Measurements from ENCODE around the gene RNF26. TPM values are rescaled to one million over a fixed set of nuclear protein-coding genes. Genes with fewer than 3 reads are reported as not detected.

RNF26 gene
- total RNA-seq, 1 donor from 2014 or later, result 30.2 TPM

GRCh38 chr11:119368121-119369034 lies 34.1 kb downstream of the RNF26 start:
- no peaks in the 10 kb centered on the region for H3K36me3 Mint-ChIP-seq (ENCODE audit: unreplicated experiment)
- no peak for DNase-seq (ENCODE audit: extremely low spot score, unreplicated experiment)
- no peak overlapping the region for H3K27ac Mint-ChIP-seq (ENCODE audit: unreplicated experiment)
- no peaks in the 10 kb centered on the region for H3K9me3 Mint-ChIP-seq (ENCODE audit: unreplicated experiment)
- H3K4me3 Mint-ChIP-seq (ENCODE audit: unreplicated experiment), result no peak overlapping the region
- TF ChIP-seq, protein P1, sequence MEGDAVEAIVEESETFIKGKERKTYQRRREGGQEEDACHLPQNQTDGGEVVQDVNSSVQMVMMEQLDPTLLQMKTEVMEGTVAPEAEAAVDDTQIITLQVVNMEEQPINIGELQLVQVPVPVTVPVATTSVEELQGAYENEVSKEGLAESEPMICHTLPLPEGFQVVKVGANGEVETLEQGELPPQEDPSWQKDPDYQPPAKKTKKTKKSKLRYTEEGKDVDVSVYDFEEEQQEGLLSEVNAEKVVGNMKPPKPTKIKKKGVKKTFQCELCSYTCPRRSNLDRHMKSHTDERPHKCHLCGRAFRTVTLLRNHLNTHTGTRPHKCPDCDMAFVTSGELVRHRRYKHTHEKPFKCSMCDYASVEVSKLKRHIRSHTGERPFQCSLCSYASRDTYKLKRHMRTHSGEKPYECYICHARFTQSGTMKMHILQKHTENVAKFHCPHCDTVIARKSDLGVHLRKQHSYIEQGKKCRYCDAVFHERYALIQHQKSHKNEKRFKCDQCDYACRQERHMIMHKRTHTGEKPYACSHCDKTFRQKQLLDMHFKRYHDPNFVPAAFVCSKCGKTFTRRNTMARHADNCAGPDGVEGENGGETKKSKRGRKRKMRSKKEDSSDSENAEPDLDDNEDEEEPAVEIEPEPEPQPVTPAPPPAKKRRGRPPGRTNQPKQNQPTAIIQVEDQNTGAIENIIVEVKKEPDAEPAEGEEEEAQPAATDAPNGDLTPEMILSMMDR (IDR thresholded peaks at IDR 0.05), result no peak
- H3K27me3 Mint-ChIP-seq (ENCODE audit: unreplicated experiment), result peaks cover 31% of the 10 kb centered on the region
- peaks cover 19% of the 10 kb centered on the region for H3K4me1 Mint-ChIP-seq (ENCODE audit: unreplicated experiment)

DNA sequence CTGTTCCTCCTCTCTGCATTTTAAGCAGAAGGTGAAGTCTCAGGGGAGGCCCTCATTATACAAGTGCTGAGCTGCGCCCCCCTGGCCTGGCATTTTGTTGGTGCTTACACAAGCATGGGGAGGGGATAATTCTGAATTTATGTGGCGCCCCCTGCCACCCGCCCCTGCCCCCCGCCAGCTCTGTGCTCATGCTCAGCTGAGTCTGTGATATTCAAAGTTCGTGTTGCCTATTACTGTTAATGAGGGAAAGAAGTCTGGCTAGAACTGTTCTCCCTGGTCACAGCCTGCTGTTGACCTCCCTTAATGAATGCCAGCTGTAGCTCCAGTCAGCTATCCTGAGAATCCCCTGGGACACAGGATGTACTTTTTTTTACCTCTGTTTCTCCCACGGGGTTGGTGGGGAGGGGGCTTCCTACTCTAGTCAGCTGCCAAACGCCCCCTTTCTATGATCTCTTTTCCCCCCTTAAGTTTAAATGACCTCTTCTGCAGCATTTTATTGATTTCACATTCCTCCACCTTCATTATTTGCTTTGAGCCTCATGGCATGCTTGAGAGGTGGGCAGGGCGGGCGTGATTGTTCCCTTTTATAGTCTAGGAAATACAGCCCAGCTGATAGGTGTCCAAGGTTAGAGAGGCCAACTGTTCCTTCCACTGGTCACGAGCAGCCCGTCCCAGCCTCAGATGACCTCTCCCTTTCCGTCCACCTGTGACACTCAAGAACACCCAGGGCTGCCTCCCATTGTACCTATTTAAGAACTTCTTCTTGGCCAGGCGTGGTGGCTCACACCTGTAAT lies 35.0 kb downstream of the RNF26 start:
- H3K36me3 Mint-ChIP-seq (ENCODE audit: unreplicated experiment), result no peaks in the 10 kb centered on the region
- H3K9me3 Mint-ChIP-seq (ENCODE audit: unreplicated experiment), result no peaks in the 10 kb centered on the region
- TF ChIP-seq, protein P1 (IDR thresholded peaks at IDR 0.05), result no peak
- H3K4me3 Mint-ChIP-seq (ENCODE audit: unreplicated experiment), result no peak overlapping the region
- no peak overlapping the region for H3K27ac Mint-ChIP-seq (ENCODE audit: unreplicated experiment)
- DNase-seq (ENCODE audit: extremely low spot score, unreplicated experiment), result no peak
- peaks cover 31% of the 10 kb centered on the region for H3K27me3 Mint-ChIP-seq (ENCODE audit: unreplicated experiment)
- H3K4me1 Mint-ChIP-seq (ENCODE audit: unreplicated experiment), result peaks cover 19% of the 10 kb centered on the region

DNA sequence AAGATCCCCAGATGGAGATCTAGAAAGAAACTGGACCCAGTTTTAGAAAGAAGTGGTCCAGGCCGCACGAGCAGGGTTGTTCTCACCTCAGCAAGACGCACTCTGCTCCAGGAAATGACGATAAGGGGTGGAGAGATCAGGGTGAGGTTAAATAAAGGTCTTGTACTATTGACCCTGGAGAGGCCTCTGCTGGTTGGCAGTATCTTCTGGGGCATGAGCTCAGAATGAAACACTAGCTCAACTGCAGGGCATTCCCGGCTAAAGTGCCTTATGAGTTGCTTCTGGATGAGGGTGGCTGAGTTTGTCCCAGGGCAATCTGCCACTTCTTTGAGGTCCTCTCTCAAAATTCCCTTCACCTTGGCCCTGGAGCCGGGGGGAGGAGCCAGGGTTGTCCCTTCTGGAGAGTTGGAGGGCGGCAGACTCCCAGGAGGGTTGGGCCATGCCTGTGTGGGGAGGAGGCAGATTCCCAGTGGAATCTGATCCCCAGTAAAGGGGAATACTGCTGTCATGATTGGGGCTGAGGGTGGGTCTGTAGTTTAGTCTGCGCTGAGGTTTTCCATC lies 36.2 kb downstream of the RNF26 start:
- H3K27ac Mint-ChIP-seq (ENCODE audit: unreplicated experiment), result no peak overlapping the region
- H3K9me3 Mint-ChIP-seq (ENCODE audit: unreplicated experiment), result no peaks in the 10 kb centered on the region
- H3K27me3 Mint-ChIP-seq (ENCODE audit: unreplicated experiment), result peaks cover 20% of the 10 kb centered on the region
- TF ChIP-seq, protein P1 (IDR thresholded peaks at IDR 0.05), result no peak
- no peaks in the 10 kb centered on the region for H3K36me3 Mint-ChIP-seq (ENCODE audit: unreplicated experiment)
- H3K4me3 Mint-ChIP-seq (ENCODE audit: unreplicated experiment), result no peak overlapping the region
- no peak for DNase-seq (ENCODE audit: extremely low spot score, unreplicated experiment)
- peaks cover 11% of the 10 kb centered on the region for H3K4me1 Mint-ChIP-seq (ENCODE audit: unreplicated experiment)

DNA sequence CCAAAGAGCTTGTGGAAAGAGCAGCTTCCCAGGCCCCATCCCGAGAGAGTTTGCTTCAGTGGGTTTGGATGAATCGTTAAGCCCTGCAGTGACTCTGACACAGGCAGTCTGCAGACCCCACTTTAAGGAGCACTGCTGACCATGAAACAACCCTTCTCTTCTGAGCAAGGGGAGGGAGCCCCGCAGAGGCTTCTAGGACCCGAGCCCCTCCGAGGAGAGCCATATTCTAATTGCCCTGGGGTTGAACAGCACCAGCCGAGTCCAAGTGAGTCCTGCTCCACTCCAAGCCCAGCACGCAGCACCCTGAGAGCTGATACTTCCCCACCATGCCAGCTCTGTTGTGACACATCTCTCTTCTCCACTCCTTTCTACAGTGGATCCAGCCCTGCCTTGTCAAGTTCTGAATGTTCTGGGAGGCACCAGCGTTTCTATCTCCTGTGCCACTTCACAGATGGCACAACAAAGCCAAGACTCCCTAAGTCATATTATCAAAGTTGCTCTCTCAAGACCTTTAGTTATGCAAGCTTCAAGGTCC lies 36.8 kb downstream of the RNF26 start:
- TF ChIP-seq, protein P1 (IDR thresholded peaks at IDR 0.05), result no peak
- Mint-ChIP-seq H3K4me1 (ENCODE audit: unreplicated experiment) (peaks cover 11% of the 10 kb centered on the region), H3K9me3 (ENCODE audit: unreplicated experiment) (no peaks in the 10 kb centered on the region), H3K4me3 (ENCODE audit: unreplicated experiment) (no peak overlapping the region), H3K27me3 (ENCODE audit: unreplicated experiment) (peaks cover 18% of the 10 kb centered on the region), H3K27ac (ENCODE audit: unreplicated experiment) (no peak overlapping the region), H3K36me3 (ENCODE audit: unreplicated experiment) (no peaks in the 10 kb centered on the region)
- DNase-seq (ENCODE audit: extremely low spot score, unreplicated experiment), result no peak

All from osteocyte (in vitro differentiated cells).